ENCODE measurements around the gene BRINP2.

BRINP2 gene

GRCh38 chr1:177170756-177171535, at the start of gene BRINP2:
Gene BRINP2, plus strand, starts transcription at chr1:177170958. Its CDS starts 58,919 bp downstream, at chr1:177229877.
- no peak within 1 kb of the TSS for H3K27ac ChIP-seq
- DNase-seq (ENCODE audit: low read depth, low spot score): peak; percentile 16

GRCh38 chr1:177122461-177123251, 48.1 kb upstream of the BRINP2 start:
- no peak for DNase-seq (ENCODE audit: low read depth, low spot score)
- no peak overlapping the region for H3K27ac ChIP-seq

GRCh38 chr1:177124577-177125278, 46.0 kb upstream of the BRINP2 start:
- DNase-seq (ENCODE audit: low read depth, low spot score): no peak

GRCh38 chr1:177126267-177126666, 44.5 kb upstream of the BRINP2 start:
- DNase-seq (ENCODE audit: low read depth, low spot score): no peak
- H3K27ac ChIP-seq: no peak overlapping the region

More at GRCh38 chr1:177124577-177125278, 46.0 kb upstream of the BRINP2 start:
- H3K27ac ChIP-seq: no peak overlapping the region

GRCh38 chr1:177128665-177129281, 42.0 kb upstream of the BRINP2 start:
- no peak for DNase-seq (ENCODE audit: low read depth, low spot score)
- H3K27ac ChIP-seq: no peak overlapping the region

GRCh38 chr1:177130451-177130945, 40.3 kb upstream of the BRINP2 start:
- H3K27ac ChIP-seq: no peak overlapping the region
- DNase-seq (ENCODE audit: low read depth, low spot score): no peak

GRCh38 chr1:177131723-177132122, 39.0 kb upstream of the BRINP2 start:
- H3K27ac ChIP-seq: no peak overlapping the region
- no peak for DNase-seq (ENCODE audit: low read depth, low spot score)

GRCh38 chr1:177132141-177132540, 38.6 kb upstream of the BRINP2 start:
- no peak overlapping the region for H3K27ac ChIP-seq
- no peak for DNase-seq (ENCODE audit: low read depth, low spot score)

- DNase-seq (ENCODE audit: low read depth, low spot score): no peak
- no peak overlapping the region for H3K27ac ChIP-seq
Measured at GRCh38 chr1:177133977-177134538, 36.7 kb upstream of the BRINP2 start.

GRCh38 chr1:177135250-177135649, 35.5 kb upstream of the BRINP2 start:
- DNase-seq (ENCODE audit: low read depth, low spot score): no peak
- no peak overlapping the region for H3K27ac ChIP-seq

GRCh38 chr1:177137814-177138213, 32.9 kb upstream of the BRINP2 start:
- no peak for DNase-seq (ENCODE audit: low read depth, low spot score)
- H3K27ac ChIP-seq: no peak overlapping the region

- DNase-seq (ENCODE audit: low read depth, low spot score): no peak
Measured at GRCh38 chr1:177138347-177138746, 32.4 kb upstream of the BRINP2 start.

GRCh38 chr1:177142010-177142409, 28.7 kb upstream of the BRINP2 start:
- DNase-seq (ENCODE audit: low read depth, low spot score): no peak
- no peak overlapping the region for H3K27ac ChIP-seq

More at GRCh38 chr1:177138347-177138746, 32.4 kb upstream of the BRINP2 start:
- H3K27ac ChIP-seq: no peak overlapping the region

- DNase-seq (ENCODE audit: low read depth, low spot score): no peak
- H3K27ac ChIP-seq: no peak overlapping the region
Measured at GRCh38 chr1:177142791-177143271, 27.9 kb upstream of the BRINP2 start.

GRCh38 chr1:177145106-177146070, 25.4 kb upstream of the BRINP2 start:
- DNase-seq (ENCODE audit: low read depth, low spot score): no peak
- no peak overlapping the region for H3K27ac ChIP-seq

GRCh38 chr1:177146499-177146898, 24.3 kb upstream of the BRINP2 start:
- H3K27ac ChIP-seq: no peak overlapping the region
- no peak for DNase-seq (ENCODE audit: low read depth, low spot score)

- no peak for DNase-seq (ENCODE audit: low read depth, low spot score)
- no peak overlapping the region for H3K27ac ChIP-seq
Measured at GRCh38 chr1:177162243-177162642, 8.5 kb upstream of the BRINP2 start.

GRCh38 chr1:177163844-177164379, 6.8 kb upstream of the BRINP2 start:
- no peak overlapping the region for H3K27ac ChIP-seq
- DNase-seq (ENCODE audit: low read depth, low spot score): no peak
